ENCODE data around the gene SLC25A13. TPM values are rescaled to one million over a fixed set of nuclear protein-coding genes. Genes with fewer than 3 reads are reported as not detected.

The SLC25A13 gene
- total RNA-seq, 3 donors from 2014 or later: 33.1 to 39.0 (median 33.2) TPM

GRCh38 chr7:96088579-96088978, 233.3 kb downstream of the SLC25A13 start:
- no peaks in the 10 kb centered on the region for H3K27me3 ChIP-seq
- no peaks in the 10 kb centered on the region for H3K4me1 ChIP-seq
- H3K36me3 ChIP-seq: no peaks in the 10 kb centered on the region
- no peak for DNase-seq (ENCODE audit: low spot score in 2 of 2)
- TF ChIP-seq POLR2A (IDR thresholded peaks at IDR 0.05): no peak
- no peak for TF ChIP-seq POLR2AphosphoS5 (IDR thresholded peaks at IDR 0.05)
- no peak for TF ChIP-seq CTCF (IDR thresholded peaks at IDR 0.05)
- H3K27ac ChIP-seq: no peak overlapping the region
- no peaks in the 10 kb centered on the region for H3K9me3 ChIP-seq
- H3K4me3 ChIP-seq: no peak overlapping the region
- intact Hi-C loops (cut with DNase I; ENCODE audit: low total_unique reads): no loop called here

- TF ChIP-seq CTCF (IDR thresholded peaks at IDR 0.05): no peak
- no peak for TF ChIP-seq POLR2A (IDR thresholded peaks at IDR 0.05)
- TF ChIP-seq POLR2AphosphoS5 (IDR thresholded peaks at IDR 0.05): no peak
- DNase-seq (ENCODE audit: low spot score in 2 of 2): no peak
- Histone ChIP-seq H3K4me3 (no peak overlapping the region), H3K4me1 (no peaks in the 10 kb centered on the region), H3K9me3 (no peaks in the 10 kb centered on the region), H3K36me3 (no peaks in the 10 kb centered on the region), H3K27ac (no peak overlapping the region), H3K27me3 (no peaks in the 10 kb centered on the region)
- intact Hi-C loops (cut with DNase I; ENCODE audit: low total_unique reads): no loop called here
Measured at GRCh38 chr7:96085953-96086352, 235.9 kb downstream of the SLC25A13 start.

GRCh38 chr7:96084881-96085553, 236.9 kb downstream of the SLC25A13 start:
- intact Hi-C loops (cut with DNase I; ENCODE audit: low total_unique reads): no loop called here
- TF ChIP-seq POLR2A (IDR thresholded peaks at IDR 0.05) (no peak), CTCF (IDR thresholded peaks at IDR 0.05) (no peak), POLR2AphosphoS5 (IDR thresholded peaks at IDR 0.05) (no peak)
- no peak for DNase-seq (ENCODE audit: low spot score in 2 of 2)
- Histone ChIP-seq H3K27me3 (no peaks in the 10 kb centered on the region), H3K4me3 (no peak overlapping the region), H3K4me1 (no peaks in the 10 kb centered on the region), H3K27ac (no peak overlapping the region), H3K36me3 (no peaks in the 10 kb centered on the region), H3K9me3 (no peaks in the 10 kb centered on the region)

- no peak overlapping the region for H3K27ac ChIP-seq
- H3K27me3 ChIP-seq: peaks cover 0 to 8% of the 10 kb centered on the region in 2 donors
- H3K9me3 ChIP-seq: no peaks in the 10 kb centered on the region
- intact Hi-C loops (cut with DNase I; ENCODE audit: low total_unique reads): no loop called here
- no peak overlapping the region for H3K4me3 ChIP-seq
- TF ChIP-seq CTCF (IDR thresholded peaks at IDR 0.05): no peak
- no peak for TF ChIP-seq POLR2AphosphoS5 (IDR thresholded peaks at IDR 0.05)
- TF ChIP-seq POLR2A (IDR thresholded peaks at IDR 0.05): no peak
- H3K4me1 ChIP-seq: no peaks in the 10 kb centered on the region
- no peaks in the 10 kb centered on the region for H3K36me3 ChIP-seq
- no peak for DNase-seq (ENCODE audit: low spot score in 2 of 2)
Measured at GRCh38 chr7:96080027-96080426, 241.9 kb downstream of the SLC25A13 start.

GRCh38 chr7:96076350-96076707, 245.6 kb downstream of the SLC25A13 start:
- peak overlapping the region; percentile 47 to 72 (median 49) for H3K4me3 ChIP-seq
- no peak for DNase-seq (ENCODE audit: low spot score in 2 of 2)
- TF ChIP-seq POLR2A (IDR thresholded peaks at IDR 0.05) (no peak), POLR2AphosphoS5 (IDR thresholded peaks at IDR 0.05) (no peak), CTCF (IDR thresholded peaks at IDR 0.05) (no peak)
- intact Hi-C loops (cut with DNase I; ENCODE audit: low total_unique reads): no loop called here
- H3K27me3 ChIP-seq: peaks cover 0 to 8% of the 10 kb centered on the region in 2 donors
- H3K4me1 ChIP-seq: no peaks in the 10 kb centered on the region
- H3K9me3 ChIP-seq: no peaks in the 10 kb centered on the region
- no peak overlapping the region for H3K27ac ChIP-seq
- no peaks in the 10 kb centered on the region for H3K36me3 ChIP-seq

Measured in breast epithelium (tissue), 4 donors.